MCF 10A (cell line): ENCODE data around the gene TMEM271. TPM values are rescaled to one million over a fixed set of nuclear protein-coding genes. Genes with fewer than 3 reads are reported as not detected.

Experiments used
- BruUV-seq: library from RNA; stranded (reverse); fragments of 400-500 nt; replicated peaks from 2 replicates; lab custom pipeline; 2021; lab: Mats Ljungman, UMichigan
- CTCF ChIA-PET: fragments of 300-600 bp; sonication (Branson Sonifier 250); formaldehyde crosslinking; extraction: SDS; loops from one replicate; lab custom pipeline; 2021; ENCODE audit warnings: antibody characterized with exemption, inconsistent platforms; lab: Yijun Ruan, JAX
- POLR2A ChIA-PET: fragments of 300-600, 350-650 bp; sonication (Branson Sonifier 250); formaldehyde crosslinking; extraction: SDS; loops from one replicate; lab custom pipeline; 2020; ENCODE audit warnings: antibody characterized with exemption, inconsistent platforms; lab: Yijun Ruan, JAX
- DNase-seq: peaks from one replicate; pipeline ENCODE4 v3.0.0-alpha.2; 2018; ENCODE audit not compliant: unreplicated experiment
- H3K27ac Mint-ChIP-seq: one replicate; pipeline ENCODE4 v1.8.0; 2022; ENCODE audit warnings: mild to moderate bottlenecking, low read depth, mixed read lengths; ENCODE audit not compliant: unreplicated experiment
- H3K27me3 Mint-ChIP-seq: one replicate; pipeline ENCODE4 v1.8.0; 2022; ENCODE audit warnings: mixed read lengths; ENCODE audit not compliant: insufficient read depth, unreplicated experiment
- H3K36me3 Mint-ChIP-seq: one replicate; pipeline ENCODE4 v1.8.0; 2022; ENCODE audit warnings: mild to moderate bottlenecking, moderate library complexity, mixed read lengths; ENCODE audit not compliant: insufficient read depth, unreplicated experiment
- H3K4me1 Mint-ChIP-seq: one replicate; pipeline ENCODE4 v1.8.0; 2022; ENCODE audit warnings: mixed read lengths; ENCODE audit not compliant: insufficient read depth, unreplicated experiment
- H3K4me3 Mint-ChIP-seq: one replicate; pipeline ENCODE4 v1.8.0; 2022; ENCODE audit warnings: mild to moderate bottlenecking, moderate library complexity, mixed read lengths; ENCODE audit not compliant: unreplicated experiment
- H3K9me3 Mint-ChIP-seq: one replicate; pipeline ENCODE4 v1.8.0; 2022; ENCODE audit warnings: mixed read lengths; ENCODE audit not compliant: unreplicated experiment
- intact Hi-C: fragments of 100-400 bp; cut with micrococcal nuclease; formaldehyde crosslinking; loops from 2 replicates; pipeline ENCODE4 v1.14.1; 2022
- total RNA-seq: library from RNA; stranded (reverse); gene quantifications from 2 replicates; pipeline ENCODE4 v1.2.3, GENCODE V29; 2022
- TF ChIP-seq, protein P1 (sequence below): fragments of 200-600 bp; IDR thresholded peaks from one replicate; pipeline ENCODE4 v1.8.0; 2022; ENCODE audit warnings: antibody characterized with exemption, mild to moderate bottlenecking; ENCODE audit not compliant: unreplicated experiment

The TMEM271 gene
- total RNA-seq, 1 experiment from 2014 or later = not detected

DNA sequence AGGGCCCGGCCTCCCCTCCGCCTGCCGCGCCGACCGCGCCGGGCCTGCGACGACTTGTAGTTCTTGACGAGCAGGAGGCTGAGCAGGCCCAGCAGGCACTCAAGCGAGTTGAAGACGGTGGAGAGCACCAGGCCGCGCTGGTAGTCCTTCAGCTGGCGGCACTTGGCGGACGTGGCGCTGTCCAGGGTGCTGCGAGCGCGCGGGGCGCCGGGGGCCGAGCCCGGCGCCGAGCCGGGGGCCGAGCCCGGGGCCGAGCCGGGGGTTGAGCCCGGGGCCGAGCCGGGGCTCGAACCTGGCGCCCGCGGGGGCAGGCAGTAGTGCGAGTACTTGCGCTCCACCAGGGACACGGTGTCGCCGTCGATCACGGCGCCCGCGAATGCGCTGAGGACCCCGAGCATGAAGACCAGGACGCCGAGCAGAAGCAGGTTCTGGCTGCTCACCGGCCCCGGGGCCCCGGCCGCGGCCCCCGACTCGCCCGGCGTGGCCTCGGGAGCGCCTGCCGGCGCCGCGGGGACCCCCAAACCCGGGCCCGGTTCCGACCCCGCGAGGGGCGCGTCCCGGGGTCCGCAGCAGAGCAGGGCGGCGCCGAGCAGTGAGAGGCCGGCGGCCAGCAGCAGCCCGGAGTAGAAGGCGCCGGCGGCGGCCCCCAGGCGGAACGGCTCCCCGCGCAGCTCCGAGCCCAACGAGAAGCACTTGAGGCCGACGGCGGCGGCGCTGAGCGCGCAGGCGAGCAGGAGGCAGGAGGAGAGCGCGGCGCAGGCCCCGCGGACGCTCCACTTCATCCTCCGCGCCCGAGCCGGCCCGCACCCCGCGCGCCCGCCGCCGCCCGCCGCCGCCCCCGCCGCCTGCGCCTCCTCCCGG lies 584 bp downstream of the TMEM271 start:
- BruUV-seq = no TSS peak
- intact Hi-C loops = no loop called here
- peaks cover 64% of the 10 kb centered on the region for H3K27me3 Mint-ChIP-seq
- ChIA-PET CTCF (no interaction called here), POLR2A (no interaction called here)
- TF ChIP-seq, protein P1, sequence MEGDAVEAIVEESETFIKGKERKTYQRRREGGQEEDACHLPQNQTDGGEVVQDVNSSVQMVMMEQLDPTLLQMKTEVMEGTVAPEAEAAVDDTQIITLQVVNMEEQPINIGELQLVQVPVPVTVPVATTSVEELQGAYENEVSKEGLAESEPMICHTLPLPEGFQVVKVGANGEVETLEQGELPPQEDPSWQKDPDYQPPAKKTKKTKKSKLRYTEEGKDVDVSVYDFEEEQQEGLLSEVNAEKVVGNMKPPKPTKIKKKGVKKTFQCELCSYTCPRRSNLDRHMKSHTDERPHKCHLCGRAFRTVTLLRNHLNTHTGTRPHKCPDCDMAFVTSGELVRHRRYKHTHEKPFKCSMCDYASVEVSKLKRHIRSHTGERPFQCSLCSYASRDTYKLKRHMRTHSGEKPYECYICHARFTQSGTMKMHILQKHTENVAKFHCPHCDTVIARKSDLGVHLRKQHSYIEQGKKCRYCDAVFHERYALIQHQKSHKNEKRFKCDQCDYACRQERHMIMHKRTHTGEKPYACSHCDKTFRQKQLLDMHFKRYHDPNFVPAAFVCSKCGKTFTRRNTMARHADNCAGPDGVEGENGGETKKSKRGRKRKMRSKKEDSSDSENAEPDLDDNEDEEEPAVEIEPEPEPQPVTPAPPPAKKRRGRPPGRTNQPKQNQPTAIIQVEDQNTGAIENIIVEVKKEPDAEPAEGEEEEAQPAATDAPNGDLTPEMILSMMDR = no peak
- H3K36me3 Mint-ChIP-seq = no peaks in the 10 kb centered on the region
- no peaks in the 10 kb centered on the region for H3K9me3 Mint-ChIP-seq
- H3K4me1 Mint-ChIP-seq = peaks cover 7% of the 10 kb centered on the region
- H3K27ac Mint-ChIP-seq = no peak overlapping the region
- no peak for DNase-seq
- H3K4me3 Mint-ChIP-seq = no peak overlapping the region

GRCh38 chr4:574346-575161 lies 1.5 kb downstream of the TMEM271 start:
- no peaks in the 10 kb centered on the region for H3K9me3 Mint-ChIP-seq
- TF ChIP-seq, protein P1 = no peak
- DNase-seq = no peak
- H3K27ac Mint-ChIP-seq = no peak overlapping the region
- peaks cover 54% of the 10 kb centered on the region for H3K27me3 Mint-ChIP-seq
- no TSS peak for BruUV-seq
- H3K4me3 Mint-ChIP-seq = no peak overlapping the region
- H3K36me3 Mint-ChIP-seq = no peaks in the 10 kb centered on the region
- ChIA-PET CTCF (no interaction called here), POLR2A (no interaction called here)
- intact Hi-C loops = no loop called here
- peaks cover 7% of the 10 kb centered on the region for H3K4me1 Mint-ChIP-seq

DNA sequence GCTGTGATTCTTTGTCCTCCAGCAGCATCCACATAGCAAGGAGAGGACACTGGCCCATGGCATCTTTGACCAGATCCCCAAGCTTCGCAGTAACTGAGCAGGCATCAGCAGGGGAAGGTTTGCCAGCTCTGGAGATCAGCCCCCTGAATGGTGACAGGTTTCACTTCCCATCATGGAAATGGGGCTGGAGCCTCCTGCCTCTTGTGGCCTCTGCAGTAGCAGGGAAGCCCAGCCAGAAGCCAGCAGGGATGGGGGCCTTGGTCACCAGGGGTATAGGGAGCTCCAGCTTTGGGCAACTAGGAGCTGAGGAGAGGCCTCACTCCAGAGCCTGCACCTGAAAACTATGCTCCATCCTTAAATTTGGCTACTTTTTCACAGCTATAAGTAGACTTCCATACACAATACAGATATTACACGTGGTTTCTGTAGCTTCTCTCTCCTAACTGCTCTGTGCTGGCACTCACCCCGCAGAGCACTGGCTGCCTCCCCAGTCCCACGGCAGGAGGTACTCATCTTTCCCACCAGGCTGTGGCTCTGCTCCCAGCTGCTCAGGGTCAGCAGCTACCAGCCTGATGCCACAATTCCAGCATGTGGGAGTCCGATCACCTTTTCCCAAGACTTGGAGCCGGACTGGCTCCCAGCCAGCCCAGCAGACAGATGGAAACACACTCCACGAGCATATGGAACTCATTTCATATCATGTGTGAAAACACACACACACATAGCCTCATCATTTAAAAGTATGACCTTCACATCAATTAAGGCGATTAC lies 2.8 kb downstream of the TMEM271 start:
- no TSS peak for BruUV-seq
- TF ChIP-seq, protein P1 = no peak
- ChIA-PET POLR2A (no interaction called here), CTCF (no interaction called here)
- Mint-ChIP-seq H3K4me1 (peaks cover 7% of the 10 kb centered on the region), H3K9me3 (no peaks in the 10 kb centered on the region), H3K36me3 (no peaks in the 10 kb centered on the region), H3K27ac (no peak overlapping the region), H3K4me3 (no peak overlapping the region), H3K27me3 (peaks cover 42% of the 10 kb centered on the region)
- no peak for DNase-seq
- intact Hi-C loops = no loop called here
